Esophagus squamous epithelium (tissue), 5 donors: ENCODE results near the gene DRC3. TPM values are rescaled to one million over a fixed set of nuclear protein-coding genes. Genes with fewer than 3 reads are reported as not detected.
A peak's percentile ranks its signal among the peaks of the same experiment; 100 is the strongest.

Source experiments
- DNase-seq: peaks from one replicate; lab custom pipeline; 2025; lab: John Stamatoyannopoulos, UW
- H3K27ac ChIP-seq, 4 donors: fragments of 200-600 bp; sonication (generic); one replicate each; pipeline ENCODE4 v1.5.1; 2016 to 2019; ENCODE audit warnings: mild to moderate bottlenecking in 1 of 4
- H3K27me3 ChIP-seq, 4 donors: fragments of 200-600 bp; sonication (generic); 1 replicate in 3 of 4; 2 replicates in 1 of 4; pipeline versions ENCODE4 v1.5.1 to v1.6.0; 2017 to 2021; ENCODE audit warnings: antibody characterized with exemption in 1 of 4
- H3K36me3 ChIP-seq, 3 donors: fragments of 200-600 bp; sonication (generic); one replicate each; pipeline ENCODE4 v1.5.1; 2016 to 2019
- H3K4me1 ChIP-seq, 3 donors: fragments of 200-600 bp; sonication (generic); one replicate each; pipeline ENCODE4 v1.5.1; 2017 to 2019
- H3K4me3 ChIP-seq, 4 donors: fragments of 200-600 bp; sonication (generic); 1 replicate in 3 of 4; 2 replicates in 1 of 4; pipeline ENCODE4 v1.5.1; 2016 to 2019; ENCODE audit warnings: mild to moderate bottlenecking in 2 of 4, moderate library complexity in 1 of 4
- H3K9me3 ChIP-seq, 3 donors: fragments of 200-600 bp; sonication (generic); one replicate each; pipeline ENCODE4 v1.5.1; 2016 to 2019
- POLR2A ChIP-seq, 4 donors: fragments of 450-650 bp; IDR thresholded peaks; one replicate each; pipeline ENCODE4 v1.6.1; 2017; ENCODE audit warnings: antibody characterized with exemption in 4 of 4, mild to moderate bottlenecking in 4 of 4, moderate library complexity in 3 of 4
- WGBS, 2 donors: methylation state at CpG; one replicate each; pipeline ENCODE4 v1.1.5; 2018; 5-methylcytosine and 5-hydroxymethylcytosine counted together
- intact Hi-C: fragments of 100-400 bp; cut with DNase I; formaldehyde crosslinking; loops from one replicate; pipeline ENCODE4 v1.15.0; 2022
- total RNA-seq, 4 donors: library from RNA; depleted of rRNA; stranded (reverse); fragments of >200 nt; gene quantifications; one replicate each; pipeline ENCODE4 v1.1.0, GENCODE V29; 2016
- TF ChIP-seq, protein P1 (sequence below), 6 experiments: fragments of 450-650 bp in 4 of 6; fragments of 200-600 bp in 2 of 6; sonication (generic) in 2 of 6; IDR thresholded peaks; one replicate each; pipeline ENCODE4 v1.5.1; 2016 to 2019; ENCODE audit warnings: antibody characterized with exemption in 6 of 6, mild to moderate bottlenecking in 4 of 6, moderate library complexity in 4 of 6
- donor health status: DM: yes; HTN: yes; CAD: no.

The DRC3 gene
- total RNA-seq, 4 donors from 2014 or later = 0.11 to 2.5 (median 1.3) TPM

DNA sequence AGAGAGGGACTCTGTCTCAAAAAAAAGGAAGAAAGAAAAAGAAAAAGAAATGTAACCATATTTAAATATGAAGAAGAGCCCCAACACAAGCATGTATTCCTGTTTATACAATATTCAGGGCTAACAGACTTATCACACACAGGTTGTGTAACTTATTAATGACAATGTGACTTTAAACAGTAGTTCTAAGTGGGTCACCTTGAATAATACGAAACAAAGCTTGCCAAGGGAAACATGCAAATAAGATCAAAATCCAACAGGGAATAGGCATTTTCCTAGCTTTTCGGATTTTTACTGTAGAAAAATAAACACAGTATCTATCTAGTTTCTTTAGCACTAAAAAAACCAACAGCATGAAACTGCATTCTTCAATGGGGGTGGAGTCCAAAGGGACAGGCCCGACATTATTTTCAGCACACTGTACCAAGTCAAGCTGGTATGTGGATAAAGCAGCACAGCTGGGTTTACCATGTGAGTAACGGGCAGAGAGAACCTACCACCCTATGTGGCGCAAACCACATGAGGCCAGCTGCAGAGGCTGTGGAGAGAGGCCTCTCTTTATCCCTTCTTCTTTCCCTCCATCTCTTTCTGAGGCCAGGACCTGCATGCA is 45.7 kb upstream of the DRC3 start:
- no peak for DNase-seq
- intact Hi-C loops = no loop called here
- Histone ChIP-seq H3K4me3 (no peak overlapping the region), H3K27me3 (no peaks in the 10 kb centered on the region), H3K27ac (no peak overlapping the region), H3K9me3 (no peaks in the 10 kb centered on the region), H3K36me3 (peaks cover 0 to 18% (median 0%) of the 10 kb centered on the region in 3 donors), H3K4me1 (peaks cover 0 to 59% (median 8%) of the 10 kb centered on the region in 3 donors)
- WGBS, 2 donors = 67 to 74% methylated on average over 5 of the region's 5 CpGs
- TF ChIP-seq, protein P1, sequence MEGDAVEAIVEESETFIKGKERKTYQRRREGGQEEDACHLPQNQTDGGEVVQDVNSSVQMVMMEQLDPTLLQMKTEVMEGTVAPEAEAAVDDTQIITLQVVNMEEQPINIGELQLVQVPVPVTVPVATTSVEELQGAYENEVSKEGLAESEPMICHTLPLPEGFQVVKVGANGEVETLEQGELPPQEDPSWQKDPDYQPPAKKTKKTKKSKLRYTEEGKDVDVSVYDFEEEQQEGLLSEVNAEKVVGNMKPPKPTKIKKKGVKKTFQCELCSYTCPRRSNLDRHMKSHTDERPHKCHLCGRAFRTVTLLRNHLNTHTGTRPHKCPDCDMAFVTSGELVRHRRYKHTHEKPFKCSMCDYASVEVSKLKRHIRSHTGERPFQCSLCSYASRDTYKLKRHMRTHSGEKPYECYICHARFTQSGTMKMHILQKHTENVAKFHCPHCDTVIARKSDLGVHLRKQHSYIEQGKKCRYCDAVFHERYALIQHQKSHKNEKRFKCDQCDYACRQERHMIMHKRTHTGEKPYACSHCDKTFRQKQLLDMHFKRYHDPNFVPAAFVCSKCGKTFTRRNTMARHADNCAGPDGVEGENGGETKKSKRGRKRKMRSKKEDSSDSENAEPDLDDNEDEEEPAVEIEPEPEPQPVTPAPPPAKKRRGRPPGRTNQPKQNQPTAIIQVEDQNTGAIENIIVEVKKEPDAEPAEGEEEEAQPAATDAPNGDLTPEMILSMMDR (IDR thresholded peaks at IDR 0.05) = no peak

DNA sequence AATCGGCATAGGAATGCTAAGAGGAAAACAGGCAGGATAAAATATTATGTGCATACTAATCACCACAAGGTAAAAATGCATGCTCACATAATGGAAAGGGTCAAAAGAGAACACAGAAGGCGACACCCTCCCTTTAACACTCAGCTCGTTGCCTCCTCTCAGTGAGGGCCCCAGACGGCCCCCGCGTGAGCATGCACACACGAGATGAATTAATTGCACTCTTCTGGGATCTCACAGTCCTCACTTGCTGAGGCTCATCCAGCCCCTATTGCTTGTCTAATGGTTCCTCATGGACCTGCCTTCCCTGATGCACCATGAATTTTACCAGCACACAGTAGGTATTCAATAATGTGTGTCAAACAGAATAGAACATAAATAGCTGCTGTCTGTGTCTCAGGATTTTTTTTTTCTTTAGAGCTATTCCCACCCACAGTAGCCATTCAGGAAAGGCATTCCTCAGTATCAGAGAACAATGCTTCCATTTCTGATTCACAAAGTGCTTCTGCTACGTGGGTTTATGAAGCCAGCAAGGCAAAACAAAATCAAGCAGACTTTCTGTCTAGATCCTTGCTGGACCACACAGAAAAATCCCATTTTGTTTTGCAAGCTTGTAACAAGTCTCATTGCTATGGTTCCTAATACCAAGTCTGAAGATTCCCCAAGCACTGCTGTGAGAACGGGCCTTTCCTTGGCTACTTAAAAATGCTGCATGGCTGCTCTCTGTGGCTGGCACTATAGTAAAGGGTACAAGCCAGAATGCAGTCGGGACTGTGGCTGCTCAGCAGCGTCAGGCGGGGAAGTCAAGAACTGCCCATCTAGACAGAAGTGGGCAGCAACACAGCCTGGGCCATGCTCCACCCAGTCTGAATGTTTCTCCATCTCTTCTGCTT is 44.0 kb upstream of the DRC3 start:
- intact Hi-C loops = no loop called here
- Histone ChIP-seq H3K27ac (peak overlapping the region in 3 of 4 donors; percentile 5 to 36 (median 29)), H3K4me3 (no peak overlapping the region), H3K36me3 (peaks cover 0 to 18% (median 0%) of the 10 kb centered on the region in 3 donors), H3K4me1 (peaks cover 0 to 64% (median 6%) of the 10 kb centered on the region in 3 donors), H3K27me3 (no peaks in the 10 kb centered on the region), H3K9me3 (no peaks in the 10 kb centered on the region)
- no peak for TF ChIP-seq POLR2A (IDR thresholded peaks at IDR 0.05)
- TF ChIP-seq, protein P1 (IDR thresholded peaks at IDR 0.05) = no peak
- no peak for DNase-seq
- 60 to 62% methylated on average over 9 to 12 of the region's 12 CpGs for WGBS, 2 donors

GRCh38 chr17:17929655-17930380 is 42.8 kb upstream of the DRC3 start:
- Histone ChIP-seq H3K27ac (peak overlapping the region in 1 of 4 donors; percentile 20), H3K4me1 (peaks cover 0 to 76% (median 6%) of the 10 kb centered on the region in 3 donors), H3K4me3 (no peak overlapping the region), H3K27me3 (no peaks in the 10 kb centered on the region), H3K9me3 (no peaks in the 10 kb centered on the region), H3K36me3 (peaks cover 0 to 18% (median 0%) of the 10 kb centered on the region in 3 donors)
- no peak for DNase-seq
- TF ChIP-seq, protein P1 (IDR thresholded peaks at IDR 0.05) = no peak
- TF ChIP-seq POLR2A (IDR thresholded peaks at IDR 0.05) = no peak
- 66 to 91% methylated on average over 2 of the region's 2 CpGs for WGBS, 2 donors
- intact Hi-C loops = no loop called here

GRCh38 chr17:17930674-17931073 is 42.0 kb upstream of the DRC3 start:
- DNase-seq = no peak
- Histone ChIP-seq H3K9me3 (no peaks in the 10 kb centered on the region), H3K4me1 (peaks cover 8 to 84% (median 15%) of the 10 kb centered on the region in 3 donors), H3K36me3 (peaks cover 0 to 18% (median 0%) of the 10 kb centered on the region in 3 donors), H3K27me3 (no peaks in the 10 kb centered on the region), H3K27ac (no peak overlapping the region), H3K4me3 (no peak overlapping the region)
- no peak for TF ChIP-seq POLR2A (IDR thresholded peaks at IDR 0.05)
- TF ChIP-seq, protein P1 (IDR thresholded peaks at IDR 0.05) = no peak
- intact Hi-C loops = no loop called here
